Neural cell (in vitro differentiated cells): ENCODE results near the gene ZNF440.

ENCODE experiments used
- EZH2 ChIP-seq: fragments of 200-600, 300-800 bp; shearing (Covaris generic), sonication (generic); IDR thresholded peaks from 2 replicates; pipeline ENCODE4 v1.6.1; 2014; ENCODE audit warnings: antibody characterized with exemption, low read length, borderline replicate concordance, mild to moderate bottlenecking; ENCODE audit not compliant: insufficient read depth, poor library complexity, severe bottlenecking
- MXI1 ChIP-seq: fragments of 450-650 bp; conservative IDR thresholded peaks from 2 replicates; pipeline ENCODE4 v1.6.1; 2014; ENCODE audit warnings: antibody characterized with exemption, mild to moderate bottlenecking; ENCODE audit not compliant: poor library complexity, severe bottlenecking
- SMC3 ChIP-seq: fragments of 450-650 bp; conservative IDR thresholded peaks from 2 replicates; pipeline ENCODE4 v1.6.1; 2014; ENCODE audit warnings: antibody characterized with exemption, mild to moderate bottlenecking, moderate library complexity; ENCODE audit not compliant: poor library complexity
- TF ChIP-seq, protein P1 (sequence below): fragments of 450-650 bp; IDR thresholded peaks from 2 replicates; pipeline ENCODE4 v1.5.1; 2014; ENCODE audit warnings: antibody characterized with exemption, mild to moderate bottlenecking, moderate library complexity; ENCODE audit not compliant: poor library complexity, severe bottlenecking

DNA sequence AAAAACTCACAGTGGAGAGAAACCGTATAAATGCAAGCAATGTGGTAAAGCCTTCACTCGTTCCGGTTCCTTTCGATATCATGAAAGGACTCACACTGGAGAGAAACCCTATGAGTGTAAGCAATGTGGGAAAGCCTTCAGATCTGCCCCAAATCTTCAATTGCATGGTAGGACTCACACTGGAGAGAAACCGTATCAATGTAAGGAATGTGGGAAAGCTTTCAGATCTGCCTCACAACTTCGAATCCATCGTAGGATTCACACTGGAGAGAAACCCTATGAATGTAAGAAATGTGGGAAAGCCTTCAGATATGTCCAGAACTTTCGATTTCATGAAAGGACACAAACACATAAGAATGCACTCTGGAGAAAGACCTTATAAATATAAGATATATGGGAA, 54.1 kb downstream of the ZNF440 start:
- TF ChIP-seq, protein P1, sequence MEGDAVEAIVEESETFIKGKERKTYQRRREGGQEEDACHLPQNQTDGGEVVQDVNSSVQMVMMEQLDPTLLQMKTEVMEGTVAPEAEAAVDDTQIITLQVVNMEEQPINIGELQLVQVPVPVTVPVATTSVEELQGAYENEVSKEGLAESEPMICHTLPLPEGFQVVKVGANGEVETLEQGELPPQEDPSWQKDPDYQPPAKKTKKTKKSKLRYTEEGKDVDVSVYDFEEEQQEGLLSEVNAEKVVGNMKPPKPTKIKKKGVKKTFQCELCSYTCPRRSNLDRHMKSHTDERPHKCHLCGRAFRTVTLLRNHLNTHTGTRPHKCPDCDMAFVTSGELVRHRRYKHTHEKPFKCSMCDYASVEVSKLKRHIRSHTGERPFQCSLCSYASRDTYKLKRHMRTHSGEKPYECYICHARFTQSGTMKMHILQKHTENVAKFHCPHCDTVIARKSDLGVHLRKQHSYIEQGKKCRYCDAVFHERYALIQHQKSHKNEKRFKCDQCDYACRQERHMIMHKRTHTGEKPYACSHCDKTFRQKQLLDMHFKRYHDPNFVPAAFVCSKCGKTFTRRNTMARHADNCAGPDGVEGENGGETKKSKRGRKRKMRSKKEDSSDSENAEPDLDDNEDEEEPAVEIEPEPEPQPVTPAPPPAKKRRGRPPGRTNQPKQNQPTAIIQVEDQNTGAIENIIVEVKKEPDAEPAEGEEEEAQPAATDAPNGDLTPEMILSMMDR: no peak
- no peak for TF ChIP-seq EZH2
- no peak for TF ChIP-seq MXI1
- TF ChIP-seq SMC3: no peak
